ENCODE data around the gene PIAS1.

The PIAS1 gene

GRCh38 chr15:68047826-68048225, 6.3 kb upstream of the PIAS1 start:
- Histone ChIP-seq H3K4me3 (ENCODE audit: low read depth, low read length) (no peak overlapping the region), H3K27ac (ENCODE audit: extremely low read depth, low read depth, low read length) (no peak overlapping the region), H3K4me1 (ENCODE audit: control insufficient read depth, insufficient read depth, low read length) (peaks cover 6% of the 10 kb centered on the region; the same call in 1 of the 2 replicates), H3K36me3 (ENCODE audit: control insufficient read depth in 2 of 2, insufficient read depth in 1 of 2, low read length in 2 of 2) (no peaks in the 10 kb centered on the region), H3K9me3 (ENCODE audit: control insufficient read depth, insufficient read depth, low read depth, low read length) (no peaks in the 10 kb centered on the region)
- no peak for TF ChIP-seq ZBTB26 (tag by site-specific recombination; optimal IDR thresholded peaks at IDR 0.05)
- no peak for TF ChIP-seq ZNF692 (tag by site-specific recombination; IDR thresholded peaks at IDR 0.05)
- no peak for TF ChIP-seq ZNF777 (tag by site-specific recombination; IDR thresholded peaks at IDR 0.05; ENCODE audit: borderline replicate concordance)
- no peak for TF ChIP-seq ZNF654 (tag by site-specific recombination; IDR thresholded peaks at IDR 0.05; ENCODE audit: low read depth)
- no peak for TF ChIP-seq ZNF510 (tag by site-specific recombination; IDR thresholded peaks at IDR 0.05; ENCODE audit: insufficient replicate concordance)
- TF ChIP-seq ZNF223 (tag by site-specific recombination; IDR thresholded peaks at IDR 0.05), result no peak
- TF ChIP-seq ZNF155 (tag by site-specific recombination; IDR thresholded peaks at IDR 0.05), result no peak
- POLR2A ChIA-PET, result no interaction called here
- CTCF ChIA-PET, result no interaction called here

- no peaks in the 10 kb centered on the region for H3K36me3 ChIP-seq (ENCODE audit: control insufficient read depth in 2 of 2, insufficient read depth in 1 of 2, low read length in 2 of 2)
- H3K4me1 ChIP-seq (ENCODE audit: control insufficient read depth, insufficient read depth, low read length), result peaks cover 13% of the 10 kb centered on the region; the same call in 1 of the 2 replicates
- no peak overlapping the region for H3K4me3 ChIP-seq (ENCODE audit: low read depth, low read length)
- POLR2A ChIA-PET, result no interaction called here
- no peaks in the 10 kb centered on the region for H3K9me3 ChIP-seq (ENCODE audit: control insufficient read depth, insufficient read depth, low read depth, low read length)
- no peak overlapping the region for H3K27ac ChIP-seq (ENCODE audit: extremely low read depth, low read depth, low read length)
- CTCF ChIA-PET, result interaction anchor here (1.3 kb wide), 1 partner anchor 104 kb away, joined by 3 read pairs; no protein-coding TSS in a partner anchor
- TF ChIP-seq ZNF23 (tag by site-specific recombination; IDR thresholded peaks at IDR 0.05; ENCODE audit: borderline replicate concordance) (no peak), PRDM6 (tag by site-specific recombination; IDR thresholded peaks at IDR 0.05) (peak; percentile 47), PRDM10 (tag by site-specific recombination; IDR thresholded peaks at IDR 0.05) (no peak), KLF10 (tag by site-specific recombination; IDR thresholded peaks at IDR 0.05) (no peak), ZNF335 (tag by site-specific recombination; conservative IDR thresholded peaks at IDR 0.05) (0 out of 2 replicates have a peak, but pooled peaks have one; percentile 28), SCRT2 (tag by site-specific recombination; IDR thresholded peaks at IDR 0.05) (peak; percentile 64; the same call in 1 of the 2 replicates), GLI4 (tag by site-specific recombination; IDR thresholded peaks at IDR 0.05) (no peak), RBAK (tag by site-specific recombination; IDR thresholded peaks at IDR 0.05) (no peak), IKZF3 (tag by site-specific recombination; IDR thresholded peaks at IDR 0.05) (no peak), CTCF (tag by site-specific recombination; IDR thresholded peaks at IDR 0.05) (peak; percentile 45; the same call in 1 of the 2 replicates), PRDM1 (tag by site-specific recombination; IDR thresholded peaks at IDR 0.05) (no peak), ZEB2 (tag by site-specific recombination; IDR thresholded peaks at IDR 0.05) (no peak), ZNF274 (IDR thresholded peaks at IDR 0.05; ENCODE audit: low read length) (no peak), ZNF274 (tag by site-specific recombination; IDR thresholded peaks at IDR 0.05; ENCODE audit: borderline replicate concordance) (no peak), ZNF37A (tag by site-specific recombination; IDR thresholded peaks at IDR 0.05) (no peak), ZNF132 (tag by site-specific recombination; IDR thresholded peaks at IDR 0.05; ENCODE audit: borderline replicate concordance) (no peak), ZNF514 (tag by site-specific recombination; IDR thresholded peaks at IDR 0.05) (no peak), ZNF302 (tag by site-specific recombination; IDR thresholded peaks at IDR 0.05; ENCODE audit: low read depth) (no peak), ZNF600 (tag by site-specific recombination; IDR thresholded peaks at IDR 0.05) (0 out of 2 replicates have a peak, but pooled peaks have one; percentile 38), ZNF529 (tag by site-specific recombination; IDR thresholded peaks at IDR 0.05; ENCODE audit: insufficient replicate concordance) (no peak)
Observed at GRCh38 chr15:68051109-68051508, 3.0 kb upstream of the PIAS1 start.

Data from HEK293 (cell line).